Tibial artery (tissue), 4 donors: ENCODE measurements around the gene CARD9.
A peak's percentile ranks its signal among the peaks of the same experiment; 100 is the strongest.

Experiments
- DNase-seq, 2 donors: peaks; one replicate each; pipeline ENCODE4 v3.0.0-alpha.2; 2019
- H3K27ac ChIP-seq, 2 donors: fragments of 200-600 bp; sonication (generic) in 1 of 2; 1 replicate in 1 of 2; 2 replicates in 1 of 2; pipeline ENCODE4 v1.5.1; 2018 to 2019; ENCODE audit warnings: mild to moderate bottlenecking in 1 of 2
- H3K27me3 ChIP-seq, 2 donors: fragments of 200-600 bp; sonication (generic) in 1 of 2; one replicate each; pipeline versions ENCODE4 v1.5.1 to v1.6.0; 2016 to 2019
- H3K36me3 ChIP-seq, 3 donors: fragments of 200-600 bp; sonication (generic) in 2 of 3; one replicate each; pipeline ENCODE4 v1.5.1; 2016 to 2019; ENCODE audit warnings: mild to moderate bottlenecking in 2 of 3
- H3K4me1 ChIP-seq, 4 donors: fragments of 200-600 bp; sonication (generic) in 2 of 4; 1 replicate in 3 of 4; 2 replicates in 1 of 4; pipeline ENCODE4 v1.5.1; 2016 to 2019
- H3K4me3 ChIP-seq, 2 donors: fragments of 200-600 bp; sonication (generic) in 1 of 2; 1 replicate in 1 of 2; 2 replicates in 1 of 2; pipeline ENCODE4 v1.5.1; 2018 to 2019; ENCODE audit warnings: mild to moderate bottlenecking in 2 of 2
- H3K9me3 ChIP-seq, 3 donors: fragments of 200-600 bp; sonication (generic) in 1 of 3; one replicate each; pipeline ENCODE4 v1.5.1; 2016 to 2019
- intact Hi-C: fragments of 100-400 bp; cut with DNase I; formaldehyde crosslinking; loops from one replicate; pipeline ENCODE4 v1.15.0; 2023; ENCODE audit warnings: low total_unique reads
- TF ChIP-seq, protein P1 (sequence below), 2 experiments: fragments of 200-600 bp in 1 of 2; fragments of 450-650 bp in 1 of 2; IDR thresholded peaks; one replicate each; pipeline ENCODE4 v1.5.1; 2017 to 2019; ENCODE audit warnings: antibody characterized with exemption in 2 of 2, mild to moderate bottlenecking in 1 of 2, moderate library complexity in 1 of 2

The CARD9 gene

DNA sequence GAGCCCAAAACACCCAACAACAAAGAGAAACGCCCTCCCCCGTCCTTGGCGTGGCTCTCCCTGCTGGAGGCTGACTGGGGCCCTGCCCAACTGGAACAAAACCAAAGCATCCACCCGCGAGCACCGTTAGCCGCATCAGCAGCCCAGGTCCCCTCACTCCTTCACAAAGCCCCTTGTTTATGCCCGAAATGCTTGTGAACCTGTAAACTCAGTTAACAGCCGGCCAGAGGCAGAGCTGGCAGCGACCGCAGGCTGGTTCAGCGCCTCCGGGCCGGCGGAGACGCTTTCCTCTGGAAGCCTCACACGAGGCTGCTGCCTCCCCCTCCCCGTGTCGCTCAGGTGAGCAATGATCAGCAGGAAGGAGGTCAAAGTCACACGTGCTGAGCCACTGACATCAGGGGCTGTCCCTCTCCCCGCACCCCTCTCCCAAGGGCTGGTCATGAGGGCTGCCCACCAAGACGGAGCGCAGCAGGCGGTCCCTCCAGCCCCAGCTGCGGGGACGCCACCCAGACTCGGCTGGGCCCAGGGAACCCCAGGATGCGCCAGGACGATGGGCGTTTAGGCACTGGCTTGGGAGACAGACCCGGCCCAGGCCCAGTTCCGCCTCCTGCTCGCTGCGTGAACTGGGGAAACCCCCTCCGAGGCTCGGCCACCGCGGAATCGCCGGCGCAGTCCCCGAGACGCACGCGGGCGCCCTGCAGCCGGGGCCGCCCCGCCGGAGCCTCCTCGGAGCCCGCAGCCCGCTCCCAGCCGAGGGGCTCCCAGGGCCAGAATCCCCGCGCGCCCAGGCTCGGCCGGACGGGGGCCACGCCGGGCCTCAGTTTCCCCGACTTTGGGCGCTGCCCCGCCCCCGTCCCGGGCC lies 25.9 kb upstream of the CARD9 start:
- intact Hi-C loops: no loop called here
- DNase-seq: no peak
- TF ChIP-seq, protein P1, sequence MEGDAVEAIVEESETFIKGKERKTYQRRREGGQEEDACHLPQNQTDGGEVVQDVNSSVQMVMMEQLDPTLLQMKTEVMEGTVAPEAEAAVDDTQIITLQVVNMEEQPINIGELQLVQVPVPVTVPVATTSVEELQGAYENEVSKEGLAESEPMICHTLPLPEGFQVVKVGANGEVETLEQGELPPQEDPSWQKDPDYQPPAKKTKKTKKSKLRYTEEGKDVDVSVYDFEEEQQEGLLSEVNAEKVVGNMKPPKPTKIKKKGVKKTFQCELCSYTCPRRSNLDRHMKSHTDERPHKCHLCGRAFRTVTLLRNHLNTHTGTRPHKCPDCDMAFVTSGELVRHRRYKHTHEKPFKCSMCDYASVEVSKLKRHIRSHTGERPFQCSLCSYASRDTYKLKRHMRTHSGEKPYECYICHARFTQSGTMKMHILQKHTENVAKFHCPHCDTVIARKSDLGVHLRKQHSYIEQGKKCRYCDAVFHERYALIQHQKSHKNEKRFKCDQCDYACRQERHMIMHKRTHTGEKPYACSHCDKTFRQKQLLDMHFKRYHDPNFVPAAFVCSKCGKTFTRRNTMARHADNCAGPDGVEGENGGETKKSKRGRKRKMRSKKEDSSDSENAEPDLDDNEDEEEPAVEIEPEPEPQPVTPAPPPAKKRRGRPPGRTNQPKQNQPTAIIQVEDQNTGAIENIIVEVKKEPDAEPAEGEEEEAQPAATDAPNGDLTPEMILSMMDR (IDR thresholded peaks at IDR 0.05): no peak
- Histone ChIP-seq H3K9me3 (no peaks in the 10 kb centered on the region), H3K27ac (peak overlapping the region; percentile 54 to 63), H3K36me3 (peaks cover 26 to 63% (median 47%) of the 10 kb centered on the region in 3 donors), H3K27me3 (no peaks in the 10 kb centered on the region), H3K4me3 (peak overlapping the region; percentile 77 to 92), H3K4me1 (peaks cover 0 to 26% (median 20%) of the 10 kb centered on the region in 4 donors)

DNA sequence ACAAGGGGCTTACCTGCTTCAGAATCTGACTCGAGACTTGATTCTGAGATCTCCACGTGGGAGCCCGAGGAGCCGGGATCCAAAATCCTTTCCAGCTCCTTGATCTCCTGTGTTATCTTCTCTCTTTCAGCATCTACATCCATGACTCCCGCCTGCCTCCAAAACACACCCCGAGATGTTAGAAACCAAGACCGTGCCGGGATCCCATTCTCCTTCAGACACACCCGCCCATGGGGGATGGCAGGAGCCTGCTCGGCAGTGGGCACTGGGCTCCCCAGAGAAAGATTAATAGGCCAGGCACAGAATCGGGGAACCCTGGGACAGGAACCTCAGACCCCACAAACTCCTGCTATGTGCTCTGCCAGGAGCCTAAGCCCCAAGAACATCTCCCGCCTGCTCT lies 24.8 kb upstream of the CARD9 start:
- no peaks in the 10 kb centered on the region for H3K9me3 ChIP-seq
- H3K27me3 ChIP-seq: no peaks in the 10 kb centered on the region
- H3K4me1 ChIP-seq: peaks cover 0 to 26% (median 20%) of the 10 kb centered on the region in 4 donors
- peaks cover 32 to 63% (median 48%) of the 10 kb centered on the region in 3 donors for H3K36me3 ChIP-seq
- no peak overlapping the region for H3K27ac ChIP-seq
- intact Hi-C loops: no loop called here
- no peak for DNase-seq
- TF ChIP-seq, protein P1 (IDR thresholded peaks at IDR 0.05): no peak
- H3K4me3 ChIP-seq: no peak overlapping the region

DNA sequence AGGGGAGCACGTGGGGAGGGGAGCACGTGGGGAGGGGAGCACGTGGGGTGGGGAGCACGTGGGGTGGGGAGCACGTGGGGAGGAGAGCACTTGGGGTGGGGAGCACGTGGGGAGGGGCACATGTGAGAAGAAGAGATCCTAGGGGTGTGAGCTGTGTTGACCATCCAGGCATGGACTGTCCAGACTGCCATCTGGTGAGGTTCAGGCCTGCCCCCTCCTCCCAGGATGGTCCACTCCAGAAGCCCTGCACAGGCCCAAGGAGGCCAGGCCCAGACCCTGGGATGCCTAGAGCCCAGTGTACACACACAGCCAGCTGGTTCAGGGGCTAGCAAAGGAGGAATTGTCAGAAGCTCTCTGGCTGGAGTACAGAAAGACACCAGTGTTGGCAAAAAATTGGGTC lies 24.2 kb upstream of the CARD9 start:
- TF ChIP-seq, protein P1 (IDR thresholded peaks at IDR 0.05): no peak
- H3K27ac ChIP-seq: no peak overlapping the region
- intact Hi-C loops: no loop called here
- H3K9me3 ChIP-seq: no peaks in the 10 kb centered on the region
- peaks cover 0 to 26% (median 20%) of the 10 kb centered on the region in 4 donors for H3K4me1 ChIP-seq
- H3K4me3 ChIP-seq: no peak overlapping the region
- no peak for DNase-seq
- H3K36me3 ChIP-seq: peaks cover 32 to 67% (median 52%) of the 10 kb centered on the region in 3 donors
- H3K27me3 ChIP-seq: no peaks in the 10 kb centered on the region

DNA sequence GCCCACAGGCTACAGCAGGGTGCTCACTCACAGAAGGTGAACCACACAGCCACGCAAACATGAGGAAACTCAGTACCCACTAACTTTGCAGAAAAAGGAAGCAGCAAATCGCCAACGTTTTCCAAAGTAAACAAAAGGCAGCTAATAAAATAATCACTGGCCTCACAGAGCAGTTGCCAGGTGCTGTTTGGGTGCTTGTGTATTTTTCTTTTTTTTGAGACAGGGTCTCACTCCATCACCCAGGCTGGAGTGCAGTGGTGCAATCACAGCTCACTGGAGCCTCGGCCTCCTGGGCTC lies 22.7 kb upstream of the CARD9 start:
- Histone ChIP-seq H3K27me3 (no peaks in the 10 kb centered on the region), H3K4me3 (no peak overlapping the region), H3K27ac (no peak overlapping the region), H3K4me1 (peaks cover 0 to 26% (median 20%) of the 10 kb centered on the region in 4 donors), H3K36me3 (peaks cover 37 to 72% (median 56%) of the 10 kb centered on the region in 3 donors), H3K9me3 (no peaks in the 10 kb centered on the region)
- intact Hi-C loops: no loop called here
- TF ChIP-seq, protein P1 (IDR thresholded peaks at IDR 0.05): no peak
- DNase-seq: no peak

DNA sequence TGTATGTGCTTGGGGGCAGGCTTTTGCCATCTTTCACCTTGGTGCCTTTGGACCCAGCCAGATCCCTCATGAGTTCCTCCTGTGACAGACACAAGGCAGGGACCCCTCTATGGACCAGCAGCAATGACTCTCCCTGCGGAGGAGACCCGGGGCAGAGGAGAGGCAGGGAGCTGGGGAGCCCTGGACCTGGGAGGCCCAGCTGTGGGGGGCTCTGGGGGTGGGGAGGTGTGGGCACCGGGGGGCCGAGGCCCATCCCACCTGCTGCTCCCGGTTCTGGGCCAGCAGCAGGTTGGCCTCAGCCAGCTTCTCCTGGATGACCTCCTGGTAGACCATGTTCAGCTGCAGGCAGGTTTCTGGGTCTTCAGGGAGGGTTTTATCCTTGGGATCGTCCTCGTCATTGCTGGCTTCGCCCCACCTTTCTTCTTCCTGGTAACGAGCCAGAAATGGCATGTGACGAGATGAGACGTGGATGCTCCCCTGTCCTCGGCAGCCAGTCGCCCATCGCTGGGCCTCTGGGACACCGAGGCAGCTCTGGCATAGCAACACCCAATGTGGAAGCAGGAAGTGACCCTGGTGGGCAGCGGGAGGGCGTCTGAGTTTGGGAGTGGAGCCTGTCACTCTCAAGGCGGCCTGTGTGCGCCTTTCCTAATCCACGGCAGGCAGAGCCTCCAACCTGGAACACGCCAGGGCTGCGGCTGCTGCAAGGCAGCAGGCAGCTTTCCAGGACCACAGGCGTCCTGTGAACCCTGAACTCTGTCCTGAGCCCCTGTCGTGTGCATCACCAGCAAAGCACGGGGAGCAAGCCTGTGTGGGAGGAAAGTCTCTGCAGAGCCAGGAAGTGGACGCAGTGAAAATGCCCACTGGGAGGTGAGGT lies 22.1 kb upstream of the CARD9 start:
- peaks cover 0 to 24% (median 18%) of the 10 kb centered on the region in 4 donors for H3K4me1 ChIP-seq
- TF ChIP-seq, protein P1 (IDR thresholded peaks at IDR 0.05): no peak
- H3K4me3 ChIP-seq: no peak overlapping the region
- DNase-seq: no peak
- no peaks in the 10 kb centered on the region for H3K9me3 ChIP-seq
- H3K27ac ChIP-seq: no peak overlapping the region
- no peaks in the 10 kb centered on the region for H3K27me3 ChIP-seq
- intact Hi-C loops: no loop called here
- H3K36me3 ChIP-seq: peaks cover 37 to 72% (median 61%) of the 10 kb centered on the region in 3 donors
